Mesothelial cell of epicardium (in vitro differentiated cells): ENCODE data around the gene ARL8B. TPM values are rescaled to one million over a fixed set of nuclear protein-coding genes. Genes with fewer than 3 reads are reported as not detected.
A peak's percentile ranks its signal among the peaks of the same experiment; 100 is the strongest.

Source experiments
- DNase-seq, 2 experiments: peaks; one replicate each; pipeline ENCODE4 v3.0.0; 2021; ENCODE audit warnings: low spot score in 2 of 2; ENCODE audit not compliant: unreplicated experiment in 2 of 2
- H3K27ac Mint-ChIP-seq: 2 replicates; pipeline ENCODE4 v1.8.0; 2021; ENCODE audit warnings: mixed read lengths
- H3K27me3 Mint-ChIP-seq: 2 replicates; pipeline ENCODE4 v1.8.0; 2021; ENCODE audit warnings: low read depth, mixed read lengths
- H3K36me3 Mint-ChIP-seq: 2 replicates; pipeline ENCODE4 v1.8.0; 2021; ENCODE audit warnings: mixed read lengths
- H3K4me1 Mint-ChIP-seq: 2 replicates; pipeline ENCODE4 v1.8.0; 2021; ENCODE audit warnings: mixed read lengths
- H3K4me3 Mint-ChIP-seq: 2 replicates; pipeline ENCODE4 v1.8.0; 2021; ENCODE audit warnings: mild to moderate bottlenecking, moderate library complexity, mixed read lengths
- H3K9me3 Mint-ChIP-seq: 2 replicates; pipeline ENCODE4 v1.8.0; 2021; ENCODE audit warnings: mixed read lengths
- CTCF ChIP-seq: fragments of 200-600 bp; sonication (generic); IDR thresholded peaks from one replicate; pipeline ENCODE4 v1.5.0; 2021; ENCODE audit warnings: antibody characterized with exemption; ENCODE audit not compliant: unreplicated experiment
- total RNA-seq: library from RNA; stranded (reverse); gene quantifications from 3 replicates; pipeline ENCODE4 v1.2.1, GENCODE V29; 2021

ARL8B gene
- total RNA-seq, 1 donor from 2014 or later, result 36.9 TPM

- TF ChIP-seq CTCF, result no peak
- DNase-seq, result no peak
- Mint-ChIP-seq H3K9me3 (peaks cover 36% of the 10 kb centered on the region), H3K36me3 (peaks cover 40% of the 10 kb centered on the region), H3K27me3 (no peaks in the 10 kb centered on the region), H3K4me1 (no peaks in the 10 kb centered on the region), H3K27ac (no peak overlapping the region), H3K4me3 (no peak overlapping the region)
Observed at GRCh38 chr3:5151586-5151985, 29.5 kb downstream of the ARL8B start.

DNA sequence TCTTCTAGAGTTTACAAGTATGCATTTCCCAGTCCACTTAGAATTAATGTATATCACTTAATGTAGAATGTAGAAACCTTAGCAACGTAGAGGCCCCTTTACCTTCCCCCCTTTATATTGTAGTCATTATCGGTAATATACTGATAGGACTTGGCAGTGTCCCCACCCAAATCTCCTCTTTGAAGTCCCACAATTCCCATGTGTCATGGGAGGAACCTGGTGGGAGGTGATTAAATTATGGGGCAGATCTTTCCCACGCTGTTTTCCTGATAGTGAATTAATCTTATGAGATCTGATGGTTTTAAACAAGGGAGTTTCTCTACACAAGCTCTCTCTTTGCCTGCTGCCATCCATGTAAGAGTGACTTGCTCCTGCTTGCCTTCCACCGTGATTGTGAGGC lies 31.0 kb downstream of the ARL8B start:
- H3K27ac Mint-ChIP-seq, result no peak overlapping the region

DNA sequence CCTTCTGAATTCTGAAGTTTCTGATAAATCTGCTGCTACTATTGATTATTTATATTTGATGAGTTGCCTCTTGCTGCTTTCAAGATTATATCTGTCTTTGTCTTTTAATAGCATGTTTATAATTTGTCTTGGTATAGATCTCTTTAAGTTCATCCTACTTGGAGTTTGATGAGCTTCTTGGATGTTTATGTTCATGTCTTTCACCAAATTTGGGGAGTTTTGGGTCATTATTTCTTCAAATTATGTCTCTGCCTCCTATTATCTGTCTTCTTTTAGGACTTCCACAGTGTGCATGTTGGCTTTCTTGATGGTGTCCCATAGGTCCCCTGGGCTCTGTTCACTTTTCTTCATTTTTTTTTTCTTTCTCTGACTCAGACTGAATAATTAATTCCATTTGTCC lies 33.1 kb downstream of the ARL8B start:
- no peak for DNase-seq
- Mint-ChIP-seq H3K27ac (no peak overlapping the region), H3K9me3 (peaks cover 21% of the 10 kb centered on the region), H3K4me3 (no peak overlapping the region), H3K4me1 (peaks cover 2% of the 10 kb centered on the region), H3K36me3 (peaks cover 19% of the 10 kb centered on the region), H3K27me3 (no peaks in the 10 kb centered on the region)
- TF ChIP-seq CTCF, result no peak

More for the DNA sequence above, 31.0 kb downstream of the ARL8B start:
- Mint-ChIP-seq H3K4me3 (no peak overlapping the region), H3K4me1 (no peaks in the 10 kb centered on the region), H3K27me3 (no peaks in the 10 kb centered on the region), H3K36me3 (peaks cover 26% of the 10 kb centered on the region), H3K9me3 (peaks cover 21% of the 10 kb centered on the region)
- no peak for DNase-seq
- no peak for TF ChIP-seq CTCF

DNA sequence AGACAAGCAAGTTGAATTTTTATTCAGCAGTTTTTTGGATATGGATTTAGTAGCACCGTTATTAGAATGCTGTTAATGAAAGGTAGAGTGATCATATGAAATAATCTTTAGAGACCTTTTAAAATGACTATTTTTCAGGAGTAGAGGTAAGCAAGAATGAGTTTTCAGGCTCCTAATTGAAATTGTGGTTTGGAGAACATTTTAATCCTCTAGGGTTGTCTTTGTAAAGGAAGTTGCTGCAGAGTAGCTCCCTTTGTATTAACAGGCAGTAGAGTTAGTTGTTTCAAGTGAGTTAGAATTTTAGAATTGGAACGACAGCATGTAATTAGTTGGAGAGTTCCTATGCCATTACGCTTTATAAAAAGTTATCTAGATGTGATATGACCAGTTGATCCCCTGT lies 38.2 kb downstream of the ARL8B start:
- no peaks in the 10 kb centered on the region for H3K27me3 Mint-ChIP-seq
- H3K27ac Mint-ChIP-seq, result peak overlapping the region; percentile 44
- TF ChIP-seq CTCF, result no peak
- H3K4me3 Mint-ChIP-seq, result no peak overlapping the region
- peaks cover 22% of the 10 kb centered on the region for H3K4me1 Mint-ChIP-seq
- DNase-seq, result no peak
- peaks cover 1% of the 10 kb centered on the region for H3K9me3 Mint-ChIP-seq
- H3K36me3 Mint-ChIP-seq, result peaks cover 2% of the 10 kb centered on the region

DNA sequence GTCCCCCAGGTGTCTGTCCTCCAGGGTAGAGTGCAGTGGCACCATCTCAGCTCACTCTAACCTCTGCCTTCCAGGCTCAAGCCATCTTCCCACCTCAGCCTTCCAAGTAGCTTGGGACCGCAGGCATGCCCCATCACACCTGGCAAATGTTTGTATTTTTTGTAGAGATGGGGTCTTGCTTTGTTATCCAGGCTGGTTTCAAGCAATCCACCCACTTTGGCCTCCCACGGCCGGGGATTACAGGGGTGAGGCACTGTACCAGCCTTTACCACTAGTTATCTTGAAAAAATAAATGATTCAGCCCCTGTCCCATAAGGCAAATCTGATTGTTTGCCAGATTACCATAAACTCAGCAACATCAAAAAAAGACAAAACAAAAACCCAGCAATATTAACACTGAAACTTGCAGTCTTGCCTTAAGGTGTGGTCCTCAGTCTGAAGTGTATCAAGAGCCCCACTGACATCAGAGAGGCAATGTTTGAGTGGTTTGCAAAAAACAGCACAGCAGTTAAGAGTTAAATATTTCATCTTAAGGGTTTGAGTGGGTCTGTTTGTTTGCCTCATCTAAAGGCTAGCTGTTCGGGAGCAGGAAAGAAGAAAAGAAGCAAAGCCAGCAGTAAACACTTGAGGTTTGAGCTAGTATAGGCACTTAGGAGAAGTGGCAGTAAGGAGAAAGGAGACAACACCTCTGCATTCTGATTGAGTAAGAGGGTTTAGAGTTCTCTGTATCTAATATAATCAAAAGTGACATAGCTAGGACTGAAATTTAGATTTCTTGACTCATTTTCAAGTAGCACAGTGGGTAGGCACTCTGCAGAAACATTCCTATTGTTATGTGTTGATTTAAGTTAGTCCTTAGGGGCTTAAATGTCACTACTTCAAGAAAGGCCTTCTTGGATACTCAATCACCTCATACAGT lies 39.1 kb downstream of the ARL8B start:
- Mint-ChIP-seq H3K36me3 (no peaks in the 10 kb centered on the region), H3K27me3 (no peaks in the 10 kb centered on the region), H3K27ac (no peak overlapping the region), H3K4me1 (peaks cover 22% of the 10 kb centered on the region), H3K9me3 (no peaks in the 10 kb centered on the region), H3K4me3 (no peak overlapping the region)
- TF ChIP-seq CTCF, result no peak
- DNase-seq, result no peak
